Astrocyte of the spinal cord (primary cell): Measurements from ENCODE around the gene SPATA24.
"Not testable (repeated sequence)": the region's sequence is repeated elsewhere in the genome, so short reads cannot be mapped to it uniquely, and the experiment has no call there.

ENCODE experiments used
- DNase-seq: peaks from one replicate; pipeline ENCODE4 v3.0.0; 2011; ENCODE audit warnings: low read depth, low spot score
- H3K4me3 ChIP-seq: 2 replicates; pipeline ENCODE4 v1.5.1; 2011; ENCODE audit warnings: low read depth, mild to moderate bottlenecking, low read length, moderate library complexity
- in situ Hi-C: cut with HindIII; loops from 2 replicates; pipeline ENCODE4 v1.10.0; 2017; ENCODE audit warnings: low sequenced_read_pairs
- TF ChIP-seq, protein P1 (sequence below): IDR thresholded peaks from 2 replicates; pipeline ENCODE4 v1.5.1; 2012; ENCODE audit warnings: low read depth, mild to moderate bottlenecking, low read length, inconsistent platforms

SPATA24 gene

GRCh38 chr5:139388198-139388821 lies 15.6 kb downstream of the SPATA24 start:
- DNase-seq: no peak
- no peak overlapping the region for H3K4me3 ChIP-seq
- in situ Hi-C loops: no loop called here
- TF ChIP-seq, protein P1, sequence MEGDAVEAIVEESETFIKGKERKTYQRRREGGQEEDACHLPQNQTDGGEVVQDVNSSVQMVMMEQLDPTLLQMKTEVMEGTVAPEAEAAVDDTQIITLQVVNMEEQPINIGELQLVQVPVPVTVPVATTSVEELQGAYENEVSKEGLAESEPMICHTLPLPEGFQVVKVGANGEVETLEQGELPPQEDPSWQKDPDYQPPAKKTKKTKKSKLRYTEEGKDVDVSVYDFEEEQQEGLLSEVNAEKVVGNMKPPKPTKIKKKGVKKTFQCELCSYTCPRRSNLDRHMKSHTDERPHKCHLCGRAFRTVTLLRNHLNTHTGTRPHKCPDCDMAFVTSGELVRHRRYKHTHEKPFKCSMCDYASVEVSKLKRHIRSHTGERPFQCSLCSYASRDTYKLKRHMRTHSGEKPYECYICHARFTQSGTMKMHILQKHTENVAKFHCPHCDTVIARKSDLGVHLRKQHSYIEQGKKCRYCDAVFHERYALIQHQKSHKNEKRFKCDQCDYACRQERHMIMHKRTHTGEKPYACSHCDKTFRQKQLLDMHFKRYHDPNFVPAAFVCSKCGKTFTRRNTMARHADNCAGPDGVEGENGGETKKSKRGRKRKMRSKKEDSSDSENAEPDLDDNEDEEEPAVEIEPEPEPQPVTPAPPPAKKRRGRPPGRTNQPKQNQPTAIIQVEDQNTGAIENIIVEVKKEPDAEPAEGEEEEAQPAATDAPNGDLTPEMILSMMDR: no peak

- H3K4me3 ChIP-seq: no peak overlapping the region
- in situ Hi-C loops: no loop called here
- no peak for DNase-seq
- TF ChIP-seq, protein P1: no peak
These were observed 16.2 kb downstream of the SPATA24 start for GRCh38 chr5:139387611-139388197.

- DNase-seq, in situ Hi-C loops: not testable (repeated sequence)
These were observed 16.9 kb downstream of the SPATA24 start for GRCh38 chr5:139386956-139387355.

GRCh38 chr5:139386050-139386438 lies 17.8 kb downstream of the SPATA24 start:
- TF ChIP-seq, protein P1: no peak
- no peak for DNase-seq
- in situ Hi-C loops: no loop called here
- no peak overlapping the region for H3K4me3 ChIP-seq

More at GRCh38 chr5:139386956-139387355, 16.9 kb downstream of the SPATA24 start:
- not testable (repeated sequence) for H3K4me3 ChIP-seq

GRCh38 chr5:139385061-139386049 lies 18.5 kb downstream of the SPATA24 start:
- in situ Hi-C loops: no loop called here
- no peak overlapping the region for H3K4me3 ChIP-seq

GRCh38 chr5:139384591-139385051 lies 19.3 kb downstream of the SPATA24 start:
- in situ Hi-C loops: no loop called here
- no peak overlapping the region for H3K4me3 ChIP-seq

More at GRCh38 chr5:139385061-139386049, 18.5 kb downstream of the SPATA24 start:
- TF ChIP-seq, protein P1: no peak
- DNase-seq: no peak

More at GRCh38 chr5:139384591-139385051, 19.3 kb downstream of the SPATA24 start:
- DNase-seq: no peak
- TF ChIP-seq, protein P1: no peak
